Measurements from ENCODE around the gene PANK1.

PANK1 gene

DNA sequence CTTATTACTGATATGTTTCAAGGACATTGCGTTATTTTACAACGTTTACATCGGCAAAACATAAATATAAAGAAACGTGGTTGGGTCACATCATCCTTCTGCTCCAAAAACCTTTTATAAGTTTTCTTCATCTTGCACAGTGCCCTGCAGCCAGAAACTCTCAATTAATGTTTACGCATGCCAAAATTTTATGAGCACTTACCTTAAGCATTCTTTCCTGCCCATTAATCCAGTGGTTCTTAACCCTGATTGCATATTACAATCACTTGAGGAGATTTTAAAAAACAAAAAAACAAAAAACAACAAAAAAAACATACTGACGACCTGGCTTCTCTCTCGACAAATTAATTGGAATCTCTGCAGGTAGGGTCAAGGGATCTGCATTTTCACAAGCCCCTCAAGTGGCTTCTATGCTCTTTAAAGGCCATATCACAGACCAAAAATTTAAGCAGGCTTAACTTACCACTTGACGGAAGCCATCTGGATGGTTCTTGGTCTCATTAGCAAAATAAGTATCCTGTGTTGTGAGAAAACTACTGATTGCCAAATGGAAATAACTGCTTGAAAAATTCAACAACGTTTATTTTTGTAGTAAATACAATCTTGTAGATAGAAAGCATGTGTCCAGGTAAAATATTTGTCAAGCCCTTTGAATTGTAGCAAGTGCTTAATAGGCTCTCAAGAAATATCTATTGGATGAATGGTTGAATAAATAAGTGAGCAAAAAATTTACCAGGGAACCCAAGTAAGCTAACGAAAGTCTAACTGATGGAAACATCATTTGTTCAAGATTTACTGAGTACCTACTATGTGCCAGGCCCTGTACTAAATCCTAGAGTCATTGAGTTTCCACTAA, 78.7 kb downstream of the PANK1 start (continued):
- TF ChIP-seq, protein P1, sequence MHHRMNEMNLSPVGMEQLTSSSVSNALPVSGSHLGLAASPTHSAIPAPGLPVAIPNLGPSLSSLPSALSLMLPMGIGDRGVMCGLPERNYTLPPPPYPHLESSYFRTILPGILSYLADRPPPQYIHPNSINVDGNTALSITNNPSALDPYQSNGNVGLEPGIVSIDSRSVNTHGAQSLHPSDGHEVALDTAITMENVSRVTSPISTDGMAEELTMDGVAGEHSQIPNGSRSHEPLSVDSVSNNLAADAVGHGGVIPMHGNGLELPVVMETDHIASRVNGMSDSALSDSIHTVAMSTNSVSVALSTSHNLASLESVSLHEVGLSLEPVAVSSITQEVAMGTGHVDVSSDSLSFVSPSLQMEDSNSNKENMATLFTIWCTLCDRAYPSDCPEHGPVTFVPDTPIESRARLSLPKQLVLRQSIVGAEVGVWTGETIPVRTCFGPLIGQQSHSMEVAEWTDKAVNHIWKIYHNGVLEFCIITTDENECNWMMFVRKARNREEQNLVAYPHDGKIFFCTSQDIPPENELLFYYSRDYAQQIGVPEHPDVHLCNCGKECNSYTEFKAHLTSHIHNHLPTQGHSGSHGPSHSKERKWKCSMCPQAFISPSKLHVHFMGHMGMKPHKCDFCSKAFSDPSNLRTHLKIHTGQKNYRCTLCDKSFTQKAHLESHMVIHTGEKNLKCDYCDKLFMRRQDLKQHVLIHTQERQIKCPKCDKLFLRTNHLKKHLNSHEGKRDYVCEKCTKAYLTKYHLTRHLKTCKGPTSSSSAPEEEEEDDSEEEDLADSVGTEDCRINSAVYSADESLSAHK (tag by site-specific recombination; IDR thresholded peaks at IDR 0.05): peak; percentile 80
- TF ChIP-seq, protein P2, sequence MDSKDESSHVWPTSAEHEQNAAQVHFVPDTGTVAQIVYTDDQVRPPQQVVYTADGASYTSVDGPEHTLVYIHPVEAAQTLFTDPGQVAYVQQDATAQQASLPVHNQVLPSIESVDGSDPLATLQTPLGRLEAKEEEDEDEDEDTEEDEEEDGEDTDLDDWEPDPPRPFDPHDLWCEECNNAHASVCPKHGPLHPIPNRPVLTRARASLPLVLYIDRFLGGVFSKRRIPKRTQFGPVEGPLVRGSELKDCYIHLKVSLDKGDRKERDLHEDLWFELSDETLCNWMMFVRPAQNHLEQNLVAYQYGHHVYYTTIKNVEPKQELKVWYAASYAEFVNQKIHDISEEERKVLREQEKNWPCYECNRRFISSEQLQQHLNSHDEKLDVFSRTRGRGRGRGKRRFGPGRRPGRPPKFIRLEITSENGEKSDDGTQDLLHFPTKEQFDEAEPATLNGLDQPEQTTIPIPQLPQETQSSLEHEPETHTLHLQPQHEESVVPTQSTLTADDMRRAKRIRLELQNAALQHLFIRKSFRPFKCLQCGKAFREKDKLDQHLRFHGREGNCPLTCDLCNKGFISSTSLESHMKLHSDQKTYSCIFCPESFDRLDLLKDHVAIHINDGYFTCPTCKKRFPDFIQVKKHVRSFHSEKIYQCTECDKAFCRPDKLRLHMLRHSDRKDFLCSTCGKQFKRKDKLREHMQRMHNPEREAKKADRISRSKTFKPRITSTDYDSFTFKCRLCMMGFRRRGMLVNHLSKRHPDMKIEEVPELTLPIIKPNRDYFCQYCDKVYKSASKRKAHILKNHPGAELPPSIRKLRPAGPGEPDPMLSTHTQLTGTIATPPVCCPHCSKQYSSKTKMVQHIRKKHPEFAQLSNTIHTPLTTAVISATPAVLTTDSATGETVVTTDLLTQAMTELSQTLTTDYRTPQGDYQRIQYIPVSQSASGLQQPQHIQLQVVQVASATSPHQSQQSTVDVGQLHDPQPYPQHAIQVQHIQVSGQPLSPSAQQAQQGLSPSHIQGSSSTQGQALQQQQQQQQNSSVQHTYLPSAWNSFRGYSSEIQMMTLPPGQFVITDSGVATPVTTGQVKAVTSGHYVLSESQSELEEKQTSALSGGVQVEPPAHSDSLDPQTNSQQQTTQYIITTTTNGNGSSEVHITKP (tag by site-specific recombination; IDR thresholded peaks at IDR 0.05): 0 out of 2 replicates have a peak, but pooled peaks have one; percentile 16
- TF ChIP-seq, protein P3, sequence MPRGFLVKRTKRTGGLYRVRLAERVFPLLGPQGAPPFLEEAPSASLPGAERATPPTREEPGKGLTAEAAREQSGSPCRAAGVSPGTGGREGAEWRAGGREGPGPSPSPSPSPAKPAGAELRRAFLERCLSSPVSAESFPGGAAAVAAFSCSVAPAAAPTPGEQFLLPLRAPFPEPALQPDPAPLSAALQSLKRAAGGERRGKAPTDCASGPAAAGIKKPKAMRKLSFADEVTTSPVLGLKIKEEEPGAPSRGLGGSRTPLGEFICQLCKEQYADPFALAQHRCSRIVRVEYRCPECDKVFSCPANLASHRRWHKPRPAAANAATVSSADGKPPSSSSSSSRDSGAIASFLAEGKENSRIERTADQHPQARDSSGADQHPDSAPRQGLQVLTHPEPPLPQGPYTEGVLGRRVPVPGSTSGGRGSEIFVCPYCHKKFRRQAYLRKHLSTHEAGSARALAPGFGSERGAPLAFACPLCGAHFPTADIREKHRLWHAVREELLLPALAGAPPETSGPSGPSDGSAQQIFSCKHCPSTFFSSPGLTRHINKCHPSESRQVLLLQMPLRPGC (tag by site-specific recombination; IDR thresholded peaks at IDR 0.05): no peak
- TF ChIP-seq, protein P4, sequence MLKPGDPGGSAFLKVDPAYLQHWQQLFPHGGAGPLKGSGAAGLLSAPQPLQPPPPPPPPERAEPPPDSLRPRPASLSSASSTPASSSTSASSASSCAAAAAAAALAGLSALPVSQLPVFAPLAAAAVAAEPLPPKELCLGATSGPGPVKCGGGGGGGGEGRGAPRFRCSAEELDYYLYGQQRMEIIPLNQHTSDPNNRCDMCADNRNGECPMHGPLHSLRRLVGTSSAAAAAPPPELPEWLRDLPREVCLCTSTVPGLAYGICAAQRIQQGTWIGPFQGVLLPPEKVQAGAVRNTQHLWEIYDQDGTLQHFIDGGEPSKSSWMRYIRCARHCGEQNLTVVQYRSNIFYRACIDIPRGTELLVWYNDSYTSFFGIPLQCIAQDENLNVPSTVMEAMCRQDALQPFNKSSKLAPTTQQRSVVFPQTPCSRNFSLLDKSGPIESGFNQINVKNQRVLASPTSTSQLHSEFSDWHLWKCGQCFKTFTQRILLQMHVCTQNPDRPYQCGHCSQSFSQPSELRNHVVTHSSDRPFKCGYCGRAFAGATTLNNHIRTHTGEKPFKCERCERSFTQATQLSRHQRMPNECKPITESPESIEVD (tag by site-specific recombination; IDR thresholded peaks at IDR 0.05): peak; percentile 91
- TF ChIP-seq, protein P5, sequence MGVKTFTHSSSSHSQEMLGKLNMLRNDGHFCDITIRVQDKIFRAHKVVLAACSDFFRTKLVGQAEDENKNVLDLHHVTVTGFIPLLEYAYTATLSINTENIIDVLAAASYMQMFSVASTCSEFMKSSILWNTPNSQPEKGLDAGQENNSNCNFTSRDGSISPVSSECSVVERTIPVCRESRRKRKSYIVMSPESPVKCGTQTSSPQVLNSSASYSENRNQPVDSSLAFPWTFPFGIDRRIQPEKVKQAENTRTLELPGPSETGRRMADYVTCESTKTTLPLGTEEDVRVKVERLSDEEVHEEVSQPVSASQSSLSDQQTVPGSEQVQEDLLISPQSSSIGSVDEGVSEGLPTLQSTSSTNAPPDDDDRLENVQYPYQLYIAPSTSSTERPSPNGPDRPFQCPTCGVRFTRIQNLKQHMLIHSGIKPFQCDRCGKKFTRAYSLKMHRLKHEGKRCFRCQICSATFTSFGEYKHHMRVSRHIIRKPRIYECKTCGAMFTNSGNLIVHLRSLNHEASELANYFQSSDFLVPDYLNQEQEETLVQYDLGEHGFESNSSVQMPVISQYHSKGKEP (tag by site-specific recombination; IDR thresholded peaks at IDR 0.05): peak; percentile 75

DNA sequence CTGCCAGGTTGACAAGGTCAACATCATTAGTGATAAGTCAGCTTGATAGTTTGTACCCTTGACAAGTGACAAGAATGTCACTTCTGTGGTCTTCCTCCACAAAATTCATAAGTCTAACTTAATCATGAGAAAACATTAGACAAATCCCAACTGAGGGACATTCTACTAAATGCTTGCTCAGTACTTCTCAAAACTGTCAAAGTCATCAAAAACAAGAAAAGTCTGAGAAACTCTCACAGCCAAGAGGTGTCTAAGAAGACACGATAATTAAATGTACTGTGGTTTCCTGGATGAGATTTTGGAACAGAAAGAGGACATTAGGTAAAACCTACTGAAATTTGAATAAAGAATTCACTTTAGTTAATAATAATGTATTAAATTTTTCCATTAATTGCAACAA, 79.9 kb downstream of the PANK1 start:
- no peak overlapping the region for H3K27ac ChIP-seq (ENCODE audit: extremely low read depth, low read depth, low read length)
- no peak overlapping the region for H3K4me3 ChIP-seq (ENCODE audit: low read depth, low read length)
- POLR2A ChIA-PET: interaction anchor here (1.2 kb wide), 1 partner anchor 79 kb away, joined by 3 read pairs; no protein-coding TSS in a partner anchor
- no peaks in the 10 kb centered on the region for H3K9me3 ChIP-seq (ENCODE audit: control insufficient read depth, insufficient read depth, low read depth, low read length)
- no peaks in the 10 kb centered on the region for H3K36me3 ChIP-seq (ENCODE audit: control insufficient read depth in 2 of 2, insufficient read depth in 1 of 2, low read length in 2 of 2)
- H3K4me1 ChIP-seq (ENCODE audit: control insufficient read depth, insufficient read depth, low read length): 0 out of 2 replicates have a peak, but pooled peaks cover 4% of the 10 kb centered on the region
- CTCF ChIA-PET: interaction anchor here (0.5 to 1.5 kb wide), 17 partner anchors 9 to 212 kb away, joined by 3 to 16 read pairs (median 4); no protein-coding TSS in a partner anchor
- TF ChIP-seq ZNF433 (tag by site-specific recombination; IDR thresholded peaks at IDR 0.05; ENCODE audit: low read depth) (no peak), SP3 (tag by site-specific recombination; IDR thresholded peaks at IDR 0.05) (no peak), SP7 (tag by site-specific recombination; IDR thresholded peaks at IDR 0.05) (no peak), ZNF19 (tag by site-specific recombination; IDR thresholded peaks at IDR 0.05; ENCODE audit: low read depth) (no peak), ZNF555 (tag by site-specific recombination; conservative IDR thresholded peaks at IDR 0.05) (no peak), ZNF266 (tag by site-specific recombination; IDR thresholded peaks at IDR 0.05; ENCODE audit: low read depth) (no peak), ZNF776 (tag by site-specific recombination; IDR thresholded peaks at IDR 0.05; ENCODE audit: borderline replicate concordance) (no peak), KLF10 (tag by site-specific recombination; IDR thresholded peaks at IDR 0.05) (no peak), ZSCAN30 (tag by site-specific recombination; IDR thresholded peaks at IDR 0.05) (no peak), ZNF658 (tag by site-specific recombination; IDR thresholded peaks at IDR 0.05) (no peak), ZNF2 (tag by site-specific recombination; IDR thresholded peaks at IDR 0.05) (no peak), ZNF792 (tag by site-specific recombination; IDR thresholded peaks at IDR 0.05) (no peak), ZNF830 (tag by site-specific recombination; IDR thresholded peaks at IDR 0.05; ENCODE audit: low read depth) (no peak), ZNF16 (tag by site-specific recombination; IDR thresholded peaks at IDR 0.05; ENCODE audit: low read depth) (no peak)
- TF ChIP-seq, protein P6, sequence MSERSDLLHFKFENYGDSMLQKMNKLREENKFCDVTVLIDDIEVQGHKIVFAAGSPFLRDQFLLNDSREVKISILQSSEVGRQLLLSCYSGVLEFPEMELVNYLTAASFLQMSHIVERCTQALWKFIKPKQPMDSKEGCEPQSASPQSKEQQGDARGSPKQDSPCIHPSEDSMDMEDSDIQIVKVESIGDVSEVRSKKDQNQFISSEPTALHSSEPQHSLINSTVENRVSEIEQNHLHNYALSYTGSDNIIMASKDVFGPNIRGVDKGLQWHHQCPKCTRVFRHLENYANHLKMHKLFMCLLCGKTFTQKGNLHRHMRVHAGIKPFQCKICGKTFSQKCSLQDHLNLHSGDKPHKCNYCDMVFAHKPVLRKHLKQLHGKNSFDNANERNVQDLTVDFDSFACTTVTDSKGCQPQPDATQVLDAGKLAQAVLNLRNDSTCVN (tag by site-specific recombination; optimal IDR thresholded peaks at IDR 0.05): no peak
- TF ChIP-seq, protein P7, sequence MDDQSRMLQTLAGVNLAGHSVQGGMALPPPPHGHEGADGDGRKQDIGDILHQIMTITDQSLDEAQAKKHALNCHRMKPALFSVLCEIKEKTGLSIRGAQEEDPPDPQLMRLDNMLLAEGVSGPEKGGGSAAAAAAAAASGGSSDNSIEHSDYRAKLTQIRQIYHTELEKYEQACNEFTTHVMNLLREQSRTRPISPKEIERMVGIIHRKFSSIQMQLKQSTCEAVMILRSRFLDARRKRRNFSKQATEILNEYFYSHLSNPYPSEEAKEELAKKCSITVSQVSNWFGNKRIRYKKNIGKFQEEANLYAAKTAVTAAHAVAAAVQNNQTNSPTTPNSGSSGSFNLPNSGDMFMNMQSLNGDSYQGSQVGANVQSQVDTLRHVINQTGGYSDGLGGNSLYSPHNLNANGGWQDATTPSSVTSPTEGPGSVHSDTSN (CRISPR knock-in tag; IDR thresholded peaks at IDR 0.05): no peak

Data from HEK293 (cell line).